ENCODE data around the gene TBCD. TPM values are rescaled to one million over a fixed set of nuclear protein-coding genes. Genes with fewer than 3 reads are reported as not detected.

TBCD gene
- total RNA-seq, 2 donors from 2014 or later, result 72.5 to 80.5 TPM

- intact Hi-C loops (cut with DNase I), result no loop called here
- peak; percentile 15 for DNase-seq (ENCODE audit: low spot score)
Measured at GRCh38 chr17:82820278-82821251, 68.7 kb downstream of the TBCD start.

- DNase-seq (ENCODE audit: low spot score), result peak; percentile 43
- intact Hi-C loops (cut with DNase I), result no loop called here
Measured at GRCh38 chr17:82821554-82821953, 69.7 kb downstream of the TBCD start.

GRCh38 chr17:82822281-82822680, 70.4 kb downstream of the TBCD start:
- intact Hi-C loops (cut with DNase I), result no loop called here
- DNase-seq (ENCODE audit: low spot score), result peak; percentile 51

GRCh38 chr17:82823004-82823403, 71.1 kb downstream of the TBCD start:
- intact Hi-C loops (cut with DNase I), result no loop called here
- peak; percentile 80 for DNase-seq (ENCODE audit: low spot score)

- intact Hi-C loops (cut with DNase I), result no loop called here
- DNase-seq (ENCODE audit: low spot score), result peak; percentile 38
Measured at GRCh38 chr17:82825540-82826124, 73.8 kb downstream of the TBCD start.

- no peak for DNase-seq (ENCODE audit: low spot score)
- intact Hi-C loops (cut with DNase I), result no loop called here
Measured at GRCh38 chr17:82826211-82826610, 74.3 kb downstream of the TBCD start.

- intact Hi-C loops (cut with DNase I), result no loop called here
Measured at GRCh38 chr17:82826956-82827355, 75.1 kb downstream of the TBCD start.

GRCh38 chr17:82828875-82829487, 77.1 kb downstream of the TBCD start:
- intact Hi-C loops (cut with DNase I), result no loop called here
- peak; percentile 67 for DNase-seq (ENCODE audit: low spot score)

More at GRCh38 chr17:82826956-82827355, 75.1 kb downstream of the TBCD start:
- peak; percentile 44 for DNase-seq (ENCODE audit: low spot score)

- intact Hi-C loops (cut with DNase I), result no loop called here
- peak; percentile 85 for DNase-seq (ENCODE audit: low spot score)
Measured at GRCh38 chr17:82830249-82830661, 78.4 kb downstream of the TBCD start.

GRCh38 chr17:82831041-82831817, 79.4 kb downstream of the TBCD start:
- intact Hi-C loops (cut with DNase I), result no loop called here

GRCh38 chr17:82831818-82832200, 79.9 kb downstream of the TBCD start:
- intact Hi-C loops (cut with DNase I), result no loop called here
- DNase-seq (ENCODE audit: low spot score), result peak; percentile 57

More at GRCh38 chr17:82831041-82831817, 79.4 kb downstream of the TBCD start:
- peak; percentile 52 for DNase-seq (ENCODE audit: low spot score)

GRCh38 chr17:82832411-82832810, 80.5 kb downstream of the TBCD start:
- peak; percentile 46 for DNase-seq (ENCODE audit: low spot score)
- intact Hi-C loops (cut with DNase I), result no loop called here

GRCh38 chr17:82832881-82833475, 81.1 kb downstream of the TBCD start:
- peak; percentile 76 for DNase-seq (ENCODE audit: low spot score)
- intact Hi-C loops (cut with DNase I), result no loop called here

GRCh38 chr17:82835122-82835521, 83.3 kb downstream of the TBCD start:
- peak; percentile 29 for DNase-seq (ENCODE audit: low spot score)
- intact Hi-C loops (cut with DNase I), result loop anchor here in 1 of 2 donors (5.0 kb wide), 1 partner anchor 1803 kb away; no protein-coding TSS in a partner anchor

GRCh38 chr17:82835766-82836512, 84.1 kb downstream of the TBCD start:
- DNase-seq (ENCODE audit: low spot score), result peak; percentile 64
- intact Hi-C loops (cut with DNase I), result loop anchor here in 1 of 2 donors (5.0 kb wide), 1 partner anchor 1804 kb away; no protein-coding TSS in a partner anchor

- peak; percentile 34 for DNase-seq (ENCODE audit: low spot score)
Measured at GRCh38 chr17:82836823-82837357, 85.0 kb downstream of the TBCD start.

GRCh38 chr17:82837586-82838320, 85.9 kb downstream of the TBCD start:
- intact Hi-C loops (cut with DNase I), result loop anchor here in 1 of 2 donors (5.0 kb wide), 1 partner anchor 1805 kb away; no protein-coding TSS in a partner anchor
- DNase-seq (ENCODE audit: low spot score), result peak; percentile 35

More at GRCh38 chr17:82836823-82837357, 85.0 kb downstream of the TBCD start:
- intact Hi-C loops (cut with DNase I), result loop anchor here in 1 of 2 donors (5.0 kb wide), 1 partner anchor 1805 kb away; no protein-coding TSS in a partner anchor

Data from posterior vena cava (tissue), 2 donors.